Thyroid gland (tissue), 4 donors: Measurements from ENCODE around the gene CCDC172.

Experiments used
- CTCF ChIP-seq, 6 experiments: fragments of 200-600 bp in 3 of 6; fragments of 450-650 bp in 3 of 6; sonication (generic) in 3 of 6; IDR thresholded peaks; one replicate each; pipeline ENCODE4 v1.5.1; 2016 to 2019; ENCODE audit warnings: antibody characterized with exemption in 6 of 6, mild to moderate bottlenecking in 2 of 6, inconsistent platforms in 1 of 6, moderate library complexity in 1 of 6
- POLR2A ChIP-seq, 2 donors: fragments of 450-650 bp; IDR thresholded peaks; one replicate each; pipeline ENCODE4 v1.6.1; 2017; ENCODE audit warnings: antibody characterized with exemption in 2 of 2, mild to moderate bottlenecking in 2 of 2, moderate library complexity in 1 of 2

GRCh38 chr10:116316503-116316902, 7.7 kb upstream of the CCDC172 start:
- TF ChIP-seq CTCF (IDR thresholded peaks at IDR 0.05) (no peak), POLR2A (IDR thresholded peaks at IDR 0.05) (no peak)
